Uterus (tissue), 4 donors: ENCODE data around the gene EHF. TPM values are rescaled to one million over a fixed set of nuclear protein-coding genes. Genes with fewer than 3 reads are reported as not detected.

Experiments
- DNase-seq, 2 donors: peaks; one replicate each; pipeline ENCODE4 v3.0.0-alpha.2; 2019 to 2020
- H3K27ac ChIP-seq, 2 donors: fragments of 200-600 bp; sonication (generic); 1 replicate in 1 of 2; 2 replicates in 1 of 2; pipeline ENCODE4 v1.5.1; 2016 to 2018
- H3K27me3 ChIP-seq, 2 donors: fragments of 200-600 bp; sonication (generic); one replicate each; pipeline ENCODE4 v1.5.1; 2018 to 2019; ENCODE audit warnings: control low read depth in 1 of 2
- H3K36me3 ChIP-seq, 2 donors: fragments of 200-600 bp; sonication (generic); one replicate each; pipeline ENCODE4 v1.5.1; 2019; ENCODE audit warnings: control low read depth in 1 of 2
- H3K4me1 ChIP-seq, 2 donors: fragments of 200-600 bp; sonication (generic); one replicate each; pipeline ENCODE4 v1.5.1; 2018 to 2019; ENCODE audit warnings: control low read depth in 1 of 2
- H3K4me3 ChIP-seq, 2 donors: fragments of 200-600 bp; sonication (generic); 1 replicate in 1 of 2; 2 replicates in 1 of 2; pipeline ENCODE4 v1.5.1; 2018 to 2019; ENCODE audit warnings: mild to moderate bottlenecking in 1 of 2
- H3K9me3 ChIP-seq, 2 donors: fragments of 200-600 bp; sonication (generic); one replicate each; pipeline ENCODE4 v1.5.1; 2019; ENCODE audit warnings: control low read depth in 1 of 2
- POLR2A ChIP-seq, 2 donors: fragments of 450-650 bp; IDR thresholded peaks; one replicate each; pipeline ENCODE4 v1.6.1; 2016; ENCODE audit warnings: antibody characterized with exemption in 2 of 2, mild to moderate bottlenecking in 1 of 2, moderate library complexity in 1 of 2
- intact Hi-C: fragments of 100-400 bp; cut with DNase I; formaldehyde crosslinking; loops from one replicate; pipeline ENCODE4 v1.15.1; 2023; ENCODE audit warnings: low total_unique reads
- total RNA-seq, 4 donors: library from RNA; depleted of rRNA in 3 of 4; stranded (reverse); fragments of >200 nt in 3 of 4; gene quantifications; one replicate each; pipeline versions ENCODE4 v1.1.0 to v1.2.4, GENCODE V29; 2014 to 2023
- TF ChIP-seq, protein P1 (sequence below), 4 experiments: fragments of 200-600 bp in 2 of 4; fragments of 450-650 bp in 2 of 4; sonication (generic) in 2 of 4; IDR thresholded peaks; one replicate each; pipeline ENCODE4 v1.5.1; 2016 to 2019; ENCODE audit warnings: antibody characterized with exemption in 4 of 4, mild to moderate bottlenecking in 2 of 4, moderate library complexity in 1 of 4
- donor health status: DM: yes; HTN: yes; CAD: no.

The EHF gene
- total RNA-seq, 4 donors from 2014 or later, result 0.59 to 98.7 (median 1.6) TPM

DNA sequence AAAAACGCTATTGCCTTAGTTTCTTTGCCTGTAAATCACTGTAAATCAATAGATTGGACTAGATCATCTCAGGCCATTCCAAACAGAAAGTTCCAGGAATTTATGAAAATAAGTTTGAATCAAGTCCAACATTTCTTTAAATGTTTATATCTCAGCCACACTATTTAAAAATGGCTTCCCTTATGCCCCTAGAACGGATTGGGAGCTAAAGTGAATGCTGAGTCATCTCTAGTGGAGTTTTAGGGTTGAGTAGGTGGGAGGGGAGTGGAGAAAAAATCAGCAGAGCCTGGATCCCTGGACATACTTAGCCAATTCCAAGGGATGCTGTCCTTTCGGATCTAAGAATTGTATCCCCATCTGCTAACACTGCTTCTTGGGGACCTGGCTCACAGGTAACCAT lies 48.6 kb downstream of the EHF start:
- intact Hi-C loops, result no loop called here
- Histone ChIP-seq H3K27me3 (no peaks in the 10 kb centered on the region), H3K4me3 (no peak overlapping the region), H3K36me3 (no peaks in the 10 kb centered on the region), H3K4me1 (no peaks in the 10 kb centered on the region), H3K27ac (no peak overlapping the region), H3K9me3 (no peaks in the 10 kb centered on the region)
- TF ChIP-seq, protein P1, sequence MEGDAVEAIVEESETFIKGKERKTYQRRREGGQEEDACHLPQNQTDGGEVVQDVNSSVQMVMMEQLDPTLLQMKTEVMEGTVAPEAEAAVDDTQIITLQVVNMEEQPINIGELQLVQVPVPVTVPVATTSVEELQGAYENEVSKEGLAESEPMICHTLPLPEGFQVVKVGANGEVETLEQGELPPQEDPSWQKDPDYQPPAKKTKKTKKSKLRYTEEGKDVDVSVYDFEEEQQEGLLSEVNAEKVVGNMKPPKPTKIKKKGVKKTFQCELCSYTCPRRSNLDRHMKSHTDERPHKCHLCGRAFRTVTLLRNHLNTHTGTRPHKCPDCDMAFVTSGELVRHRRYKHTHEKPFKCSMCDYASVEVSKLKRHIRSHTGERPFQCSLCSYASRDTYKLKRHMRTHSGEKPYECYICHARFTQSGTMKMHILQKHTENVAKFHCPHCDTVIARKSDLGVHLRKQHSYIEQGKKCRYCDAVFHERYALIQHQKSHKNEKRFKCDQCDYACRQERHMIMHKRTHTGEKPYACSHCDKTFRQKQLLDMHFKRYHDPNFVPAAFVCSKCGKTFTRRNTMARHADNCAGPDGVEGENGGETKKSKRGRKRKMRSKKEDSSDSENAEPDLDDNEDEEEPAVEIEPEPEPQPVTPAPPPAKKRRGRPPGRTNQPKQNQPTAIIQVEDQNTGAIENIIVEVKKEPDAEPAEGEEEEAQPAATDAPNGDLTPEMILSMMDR (IDR thresholded peaks at IDR 0.05), result no peak
- no peak for TF ChIP-seq POLR2A (IDR thresholded peaks at IDR 0.05)
- no peak for DNase-seq

DNA sequence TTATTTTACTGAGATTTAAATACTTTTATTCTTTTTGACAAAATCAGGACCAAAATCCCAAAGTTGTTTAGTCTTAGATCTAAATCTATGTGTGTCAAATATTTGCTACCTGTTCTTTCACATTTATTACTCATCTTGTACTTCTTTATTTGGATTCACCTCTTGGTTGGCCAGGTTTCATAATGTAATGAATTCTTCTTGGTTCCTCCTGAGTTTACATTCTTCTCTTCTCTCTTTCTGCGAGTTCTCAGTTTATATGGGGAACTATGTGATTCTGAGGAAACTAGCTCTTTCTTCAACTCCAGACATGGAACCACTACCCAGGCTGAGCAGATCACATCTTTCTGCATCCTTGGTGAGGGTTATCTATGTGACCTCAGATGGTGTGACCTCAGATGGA lies 50.2 kb downstream of the EHF start:
- H3K4me3 ChIP-seq, result no peak overlapping the region
- no peaks in the 10 kb centered on the region for H3K36me3 ChIP-seq
- intact Hi-C loops, result no loop called here
- H3K9me3 ChIP-seq, result no peaks in the 10 kb centered on the region
- H3K27ac ChIP-seq, result no peak overlapping the region
- no peaks in the 10 kb centered on the region for H3K27me3 ChIP-seq
- TF ChIP-seq, protein P1 (IDR thresholded peaks at IDR 0.05), result no peak
- TF ChIP-seq POLR2A (IDR thresholded peaks at IDR 0.05), result no peak
- H3K4me1 ChIP-seq, result no peaks in the 10 kb centered on the region
- no peak for DNase-seq

DNA sequence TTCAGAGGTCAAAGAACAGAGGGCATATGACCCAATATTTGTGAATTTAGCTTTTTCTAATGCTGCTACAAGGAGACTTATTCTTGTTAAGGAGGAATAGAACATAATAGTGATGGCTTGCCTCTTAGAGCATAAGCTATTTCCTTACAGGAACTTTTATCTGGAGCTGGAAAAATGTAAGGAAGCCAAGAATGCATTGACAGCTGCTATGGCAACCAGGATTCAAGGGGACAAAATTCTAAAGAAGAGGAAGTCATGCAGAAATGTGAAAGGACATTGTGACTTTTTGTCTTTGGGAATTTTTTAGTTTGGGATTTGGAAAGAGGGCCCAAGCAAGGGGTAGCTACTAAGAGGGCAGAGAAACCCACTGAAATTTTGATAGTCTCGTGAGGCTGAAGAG lies 51.1 kb downstream of the EHF start:
- Histone ChIP-seq H3K4me3 (no peak overlapping the region), H3K4me1 (no peaks in the 10 kb centered on the region), H3K9me3 (no peaks in the 10 kb centered on the region), H3K27me3 (no peaks in the 10 kb centered on the region), H3K36me3 (no peaks in the 10 kb centered on the region), H3K27ac (no peak overlapping the region)
- no peak for DNase-seq
- intact Hi-C loops, result no loop called here
- TF ChIP-seq, protein P1 (IDR thresholded peaks at IDR 0.05), result no peak
- no peak for TF ChIP-seq POLR2A (IDR thresholded peaks at IDR 0.05)

DNA sequence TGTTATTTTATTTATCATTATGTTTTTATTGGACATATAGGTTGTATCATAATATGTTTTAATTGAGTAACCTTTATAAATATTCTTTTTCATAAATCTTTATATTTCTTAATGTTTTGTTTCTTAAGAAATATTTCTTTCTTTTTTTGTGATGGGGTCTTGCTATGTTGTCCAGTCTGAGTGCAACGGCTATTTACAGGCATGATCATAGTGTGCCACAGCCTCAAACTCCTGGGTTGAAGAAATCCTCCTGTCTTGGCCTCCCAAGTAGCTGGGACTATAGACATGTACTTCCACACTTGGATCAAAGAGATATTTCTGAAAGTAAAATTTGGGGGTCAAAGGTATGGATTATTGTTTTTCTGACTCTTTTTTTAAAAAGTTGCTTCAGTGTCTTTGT lies 53.1 kb downstream of the EHF start:
- DNase-seq, result no peak
- no peak for TF ChIP-seq POLR2A (IDR thresholded peaks at IDR 0.05)
- TF ChIP-seq, protein P1 (IDR thresholded peaks at IDR 0.05), result no peak
- Histone ChIP-seq H3K4me1 (no peaks in the 10 kb centered on the region), H3K36me3 (no peaks in the 10 kb centered on the region), H3K4me3 (no peak overlapping the region), H3K27me3 (no peaks in the 10 kb centered on the region), H3K27ac (no peak overlapping the region), H3K9me3 (no peaks in the 10 kb centered on the region)
- intact Hi-C loops, result no loop called here

DNA sequence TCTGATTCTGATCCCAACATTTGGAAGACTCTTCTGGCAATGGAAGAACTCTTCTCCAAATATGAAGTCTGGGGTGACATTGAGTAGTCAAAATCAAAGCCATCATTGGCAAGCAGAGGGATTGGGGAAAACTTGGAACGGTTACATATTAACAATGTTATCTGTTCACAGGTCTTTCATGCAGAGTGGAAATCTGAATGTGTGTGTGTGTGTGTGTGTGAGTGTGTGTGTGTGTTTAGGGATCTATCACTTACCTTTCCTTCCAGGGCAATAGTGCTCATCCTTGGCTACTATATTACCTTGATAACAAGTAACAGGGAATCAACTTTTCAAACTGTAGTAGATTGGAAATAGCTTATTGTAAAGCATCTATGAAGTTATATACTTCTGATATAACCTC lies 55.3 kb downstream of the EHF start:
- intact Hi-C loops, result no loop called here
- Histone ChIP-seq H3K4me3 (no peak overlapping the region), H3K4me1 (no peaks in the 10 kb centered on the region), H3K36me3 (no peaks in the 10 kb centered on the region), H3K27ac (no peak overlapping the region), H3K9me3 (no peaks in the 10 kb centered on the region), H3K27me3 (no peaks in the 10 kb centered on the region)
- TF ChIP-seq POLR2A (IDR thresholded peaks at IDR 0.05), result no peak
- TF ChIP-seq, protein P1 (IDR thresholded peaks at IDR 0.05), result no peak
- no peak for DNase-seq
